ENCODE data around the gene NGF.
"Not testable (repeated sequence)": the region's sequence is repeated elsewhere in the genome, so short reads cannot be mapped to it uniquely, and the experiment has no call there.

The NGF gene

DNA sequence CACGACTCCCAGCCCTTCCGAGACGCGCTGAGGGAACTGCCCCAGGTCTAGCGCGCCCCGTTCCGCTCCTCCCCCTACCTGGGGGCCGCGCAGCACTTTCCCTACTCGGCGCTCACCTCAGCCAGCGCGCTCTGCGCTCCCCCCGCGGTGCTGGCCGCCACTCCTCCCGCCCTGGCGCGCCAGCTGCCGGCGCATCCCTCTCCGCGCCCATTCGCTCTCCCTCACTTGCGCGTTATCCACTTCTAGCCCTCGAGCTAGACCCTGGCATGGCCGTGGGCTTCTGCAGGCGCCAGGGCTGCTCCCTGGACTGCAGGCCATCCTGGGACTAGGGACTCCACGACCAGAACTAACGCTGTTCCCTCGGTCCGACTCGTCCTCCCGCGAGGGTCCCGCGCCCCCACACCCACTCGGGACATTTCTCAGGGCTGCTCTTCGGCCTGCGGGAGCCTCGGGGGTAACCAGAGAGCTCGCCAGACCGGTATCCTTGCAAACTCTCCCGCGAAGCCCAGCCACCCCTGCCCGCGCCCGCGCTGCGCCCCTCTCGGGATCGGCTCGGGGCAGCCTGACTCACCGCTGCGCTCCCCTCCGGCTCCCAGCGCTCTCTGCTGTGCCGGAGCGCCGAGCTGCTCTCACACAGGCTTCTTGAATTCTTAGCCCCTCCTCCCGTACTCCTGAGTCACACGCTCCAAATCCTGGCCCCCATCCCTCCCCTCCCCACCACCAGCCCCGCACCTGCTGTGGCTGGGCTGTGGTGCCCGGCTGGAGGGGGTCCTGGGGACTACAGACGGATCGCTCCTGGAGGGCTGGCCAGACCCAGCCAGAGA lies at the start of gene NGF:
NGF (minus strand) TSS at position 617 of the 824 bp plus-strand sequence. CDS start 51,454 bp downstream, outside the sequence.
- DNase-seq (ENCODE audit: low read depth in 1 of 2, low spot score in 1 of 2): no peak

DNA sequence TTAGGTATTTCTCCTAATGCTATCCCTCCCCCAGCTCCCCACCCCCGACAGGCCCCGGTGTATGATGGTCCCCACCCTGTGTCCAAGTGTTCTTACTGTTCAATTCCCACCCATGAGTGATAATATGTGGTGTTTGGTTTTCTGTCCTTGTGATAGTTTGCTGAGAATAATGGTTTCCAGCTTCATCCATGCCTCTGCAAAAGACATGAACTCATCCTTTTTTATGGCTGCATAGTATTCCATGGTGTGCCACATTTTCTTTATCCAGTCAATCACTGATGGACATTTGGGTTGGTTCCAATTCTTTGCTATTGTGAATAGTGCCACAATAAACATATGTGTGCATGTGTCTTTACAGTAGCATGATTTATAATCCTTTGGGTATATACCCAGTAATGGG lies 45.4 kb upstream of the NGF start:
- not testable (repeated sequence) for DNase-seq (ENCODE audit: low read depth in 1 of 2, low spot score in 1 of 2)

DNA sequence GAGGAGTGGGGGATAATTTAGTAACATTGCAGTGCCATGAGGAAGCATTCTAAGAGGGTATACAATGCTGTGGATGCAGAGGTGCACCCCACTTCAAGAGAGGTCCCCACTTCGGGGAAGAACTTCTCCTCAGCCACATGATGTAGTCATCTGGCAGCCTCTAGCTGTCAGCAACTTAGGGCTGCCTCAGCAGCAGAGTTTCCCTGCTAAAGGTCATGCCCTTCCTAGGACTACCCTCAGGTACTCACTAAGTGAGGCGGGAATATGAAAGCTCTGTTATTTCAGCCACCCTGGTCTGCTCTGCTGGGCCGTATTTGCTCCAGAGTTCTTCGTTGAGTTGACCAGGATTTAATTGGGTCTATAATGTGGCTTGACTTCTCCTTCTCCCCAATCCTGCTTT lies 41.9 kb upstream of the NGF start:
- DNase-seq (ENCODE audit: low read depth in 1 of 2, low spot score in 1 of 2): no peak

DNA sequence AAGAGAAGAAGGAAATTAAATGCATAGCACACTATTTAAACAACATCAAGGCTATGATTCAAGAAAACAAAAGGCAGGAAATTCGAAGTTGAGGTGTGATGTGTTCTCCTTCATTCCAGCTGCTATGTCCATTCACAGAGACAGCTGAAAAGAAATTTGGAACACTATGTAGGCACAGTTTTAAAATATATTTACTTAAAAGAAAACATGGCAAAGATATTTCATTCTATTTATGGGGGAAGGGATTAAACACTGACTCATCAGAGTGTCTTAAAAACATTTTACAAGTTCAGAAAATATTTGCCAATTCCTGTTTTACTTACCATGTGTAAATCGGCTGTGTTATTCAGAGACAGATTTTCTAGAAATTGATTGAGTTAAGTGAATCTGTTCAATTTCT lies 39.4 kb upstream of the NGF start:
- no peak for DNase-seq (ENCODE audit: low read depth in 1 of 2, low spot score in 1 of 2)

DNA sequence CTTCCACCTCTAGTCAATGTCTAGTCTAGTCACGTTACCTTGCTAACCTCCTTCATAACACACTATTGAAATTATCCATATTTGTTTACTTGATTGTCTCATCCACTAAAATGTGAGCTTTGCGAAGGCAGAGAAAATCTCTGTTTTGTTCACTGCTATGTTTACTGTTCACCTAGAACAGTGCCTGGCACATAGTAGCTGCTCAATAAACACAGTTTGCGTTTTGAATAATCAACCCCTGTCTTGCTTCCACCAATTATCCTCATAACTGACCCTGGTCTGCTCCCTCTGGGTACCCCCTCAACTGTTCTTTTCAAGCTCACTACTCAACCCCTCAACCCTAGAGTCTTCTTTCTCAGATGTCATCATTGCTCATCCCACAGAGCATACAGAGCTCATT lies 36.5 kb upstream of the NGF start:
- no peak for DNase-seq (ENCODE audit: low read depth in 1 of 2, low spot score in 1 of 2)

DNA sequence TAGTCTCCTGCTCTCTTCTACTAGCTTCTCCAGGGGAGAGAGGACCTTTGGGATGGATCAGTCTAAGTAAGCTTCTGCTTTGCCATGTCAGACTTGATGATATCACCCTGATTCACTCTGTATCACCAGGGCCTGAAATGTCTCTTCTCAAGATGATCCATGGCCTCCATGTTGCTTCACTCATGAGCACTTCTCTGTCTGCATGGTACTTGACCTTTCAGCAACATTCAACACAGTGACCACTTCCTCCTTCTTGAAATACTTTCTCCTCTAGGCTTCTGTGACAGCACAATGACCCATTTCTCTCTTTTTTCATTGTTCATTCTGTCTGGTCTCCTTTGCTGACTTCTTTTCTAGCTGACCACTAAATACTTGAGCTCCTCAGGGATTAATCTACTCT lies 35.3 kb upstream of the NGF start:
- DNase-seq (ENCODE audit: low read depth in 1 of 2, low spot score in 1 of 2): no peak

DNA sequence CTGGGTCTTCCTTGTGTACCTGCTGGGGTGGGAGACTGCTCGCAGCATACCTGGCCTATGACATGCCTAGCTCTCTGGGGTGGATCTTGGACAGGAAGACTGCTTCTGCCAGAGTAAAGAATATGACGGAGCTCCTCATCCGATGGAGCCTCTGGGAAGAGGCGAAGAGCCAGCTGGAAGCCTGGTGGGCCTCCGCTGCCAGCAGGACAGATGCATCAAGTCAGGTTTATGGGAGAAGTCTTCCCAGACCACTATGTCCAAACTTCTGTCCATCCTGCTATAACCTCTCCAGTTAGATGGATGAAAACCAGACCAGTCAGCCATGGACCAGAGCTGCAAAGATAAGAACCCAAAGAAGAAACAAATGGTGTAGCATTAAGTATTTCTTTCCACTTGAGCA lies 27.7 kb upstream of the NGF start:
- no peak for DNase-seq (ENCODE audit: low read depth in 1 of 2, low spot score in 1 of 2)

DNA sequence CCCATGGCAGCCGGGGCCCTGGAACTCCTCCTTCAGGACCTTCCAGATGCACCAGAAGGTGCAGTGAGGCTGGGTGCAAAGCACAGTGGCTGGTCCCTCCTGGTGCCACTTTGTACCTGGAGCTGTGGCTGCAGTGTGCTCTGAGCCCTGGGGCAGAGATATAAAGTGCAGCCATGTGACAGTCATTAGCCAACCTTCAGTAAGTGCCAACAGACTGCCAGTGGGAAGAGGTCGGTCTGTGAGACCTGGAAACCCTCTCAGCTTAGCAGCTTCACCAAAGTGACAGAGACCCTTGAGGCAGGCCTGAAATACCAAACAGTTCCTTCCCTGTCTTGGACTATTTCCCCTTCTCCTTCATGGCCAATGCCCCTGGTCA lies 26.7 kb upstream of the NGF start:
- DNase-seq (ENCODE audit: low read depth in 1 of 2, low spot score in 1 of 2): no peak

DNA sequence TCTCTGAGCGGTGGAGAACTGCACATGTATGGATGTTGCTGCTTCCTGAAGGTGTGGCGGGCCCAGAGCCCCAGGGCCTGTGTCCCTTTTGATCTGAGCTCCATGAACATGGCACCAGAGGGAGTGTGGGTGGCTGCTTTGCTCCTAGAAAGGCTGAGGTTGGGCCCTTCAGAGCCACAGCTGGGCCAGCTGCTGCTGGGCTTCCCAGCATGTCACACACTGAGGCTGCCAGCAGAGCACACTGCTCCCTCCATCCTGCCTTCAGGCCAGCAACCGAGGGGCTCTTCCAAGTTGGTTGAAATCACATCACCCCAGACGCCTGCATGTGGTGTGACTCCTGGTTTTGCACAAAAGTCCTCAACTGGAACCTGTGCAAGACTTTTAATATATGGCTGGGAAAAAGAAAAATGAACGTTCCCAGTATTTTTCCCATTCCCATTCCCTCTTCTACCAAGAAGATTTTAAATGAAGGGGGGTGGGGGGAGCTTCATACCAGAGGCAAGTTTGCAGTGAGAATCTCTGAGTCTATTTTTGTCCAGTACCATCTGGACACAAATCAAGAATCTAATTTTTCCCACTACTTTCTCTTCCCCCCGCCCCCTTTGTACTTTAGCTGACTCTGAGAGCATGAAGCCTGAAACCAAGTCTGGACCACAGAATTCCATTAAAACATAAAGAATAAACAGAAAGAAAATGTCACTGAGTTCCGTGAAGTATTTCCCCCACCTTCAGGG lies 26.2 kb upstream of the NGF start:
- DNase-seq (ENCODE audit: low read depth in 1 of 2, low spot score in 1 of 2): no peak

DNA sequence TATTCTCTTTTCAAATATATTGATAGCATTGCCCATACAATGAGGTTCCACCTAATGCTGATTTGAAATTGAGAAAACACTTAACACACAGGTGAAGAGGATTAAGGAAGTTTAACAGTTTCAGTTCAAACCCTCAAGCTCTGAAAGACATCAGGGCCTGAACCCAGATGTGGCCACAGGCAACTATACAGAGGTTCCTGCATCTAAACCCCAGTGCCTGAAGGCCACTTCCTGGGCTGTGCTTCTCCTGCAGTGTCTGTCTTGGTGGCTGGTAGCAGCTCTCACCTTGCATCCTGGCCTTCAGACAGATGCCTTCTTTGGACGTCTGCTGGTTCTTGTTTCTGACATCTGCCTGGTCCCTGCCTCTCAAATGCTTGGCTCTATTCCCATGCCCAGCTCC lies 25.1 kb upstream of the NGF start:
- no peak for DNase-seq (ENCODE audit: low read depth in 1 of 2, low spot score in 1 of 2)

DNA sequence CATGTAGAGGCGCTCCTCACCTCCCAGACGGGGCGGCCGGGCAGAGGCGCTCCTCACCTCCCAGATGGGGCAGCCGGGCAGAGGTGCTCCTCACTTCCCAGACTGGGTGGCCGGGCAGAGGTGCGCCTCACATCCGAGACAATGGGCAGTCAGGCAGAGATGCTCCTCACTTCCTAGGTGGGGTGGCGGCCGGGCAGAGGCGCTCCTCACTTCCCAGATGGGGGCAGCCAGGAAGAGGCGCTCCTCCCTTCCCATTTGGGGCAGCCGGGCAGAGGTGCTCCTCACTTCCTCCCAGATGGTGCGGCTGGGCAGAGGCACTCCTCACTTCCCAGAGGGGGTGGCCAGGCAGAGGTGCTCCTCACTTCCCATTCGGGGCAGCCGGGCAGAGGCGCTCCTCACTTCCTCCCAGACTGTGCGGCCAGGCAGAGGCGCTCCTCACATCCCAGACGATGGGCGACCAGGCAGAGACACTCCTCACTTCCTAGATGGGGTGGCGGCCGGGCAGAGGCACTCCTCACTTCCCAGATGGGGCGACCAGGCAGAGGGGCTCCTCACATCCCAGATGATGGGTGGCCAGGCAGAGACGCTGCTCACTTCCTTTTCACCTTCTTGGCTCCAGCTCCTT lies 22.6 kb upstream of the NGF start:
- not testable (repeated sequence) for DNase-seq (ENCODE audit: low read depth in 1 of 2, low spot score in 1 of 2)

DNA sequence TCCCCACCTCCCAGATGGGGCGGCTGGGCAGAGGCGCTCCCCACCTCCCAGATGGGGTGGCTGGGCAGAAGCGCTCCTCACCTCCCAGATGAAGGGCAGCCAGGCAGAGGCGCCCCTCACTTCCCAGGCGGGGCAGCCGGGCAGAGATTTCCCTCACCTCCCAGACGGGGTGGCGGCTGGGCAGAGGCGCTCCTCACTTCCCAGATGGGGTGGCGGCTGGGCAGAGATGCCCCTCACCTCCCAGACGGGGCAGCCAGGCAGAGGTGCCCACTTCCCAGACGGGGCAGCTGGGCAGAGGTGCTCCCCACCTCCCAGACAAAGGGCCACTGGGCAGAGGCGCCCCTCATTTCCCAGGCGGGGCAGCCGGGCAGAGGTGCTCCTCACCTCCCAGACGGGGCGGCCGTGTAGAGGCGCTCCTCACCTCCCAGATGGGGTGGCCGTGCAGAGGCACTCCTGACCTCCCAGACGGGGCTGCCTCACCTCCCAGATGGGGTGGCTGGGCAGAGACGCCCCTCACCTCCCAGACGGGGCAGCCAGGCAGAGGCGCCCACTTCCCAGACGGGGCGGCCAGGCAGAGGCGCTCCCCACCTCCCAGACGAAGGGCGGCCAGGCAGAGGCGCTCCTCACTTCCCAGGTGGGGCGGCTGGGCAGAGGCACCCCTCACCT lies 21.9 kb upstream of the NGF start:
- DNase-seq (ENCODE audit: low read depth in 1 of 2, low spot score in 1 of 2): not testable (repeated sequence)

DNA sequence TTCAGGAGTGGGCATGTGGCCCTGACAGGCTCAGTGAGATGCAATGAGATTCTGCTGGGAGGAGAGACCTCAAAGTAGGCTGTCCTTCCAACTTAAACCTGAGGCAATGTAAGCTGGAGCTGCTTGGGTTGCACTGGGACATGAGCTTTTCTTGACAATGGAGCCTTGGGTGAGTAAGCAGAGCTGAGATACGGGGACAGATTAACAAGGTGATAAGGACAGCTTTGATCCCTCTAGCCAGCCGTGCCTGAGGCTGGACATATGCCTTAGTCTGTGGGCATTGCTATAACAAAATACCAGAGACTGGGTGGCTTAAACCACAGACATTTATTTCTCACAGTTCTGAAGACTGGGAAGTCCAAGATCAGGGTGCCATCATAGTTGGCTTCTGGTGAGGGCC lies 18.3 kb upstream of the NGF start:
- no peak for DNase-seq (ENCODE audit: low read depth in 1 of 2, low spot score in 1 of 2)

DNA sequence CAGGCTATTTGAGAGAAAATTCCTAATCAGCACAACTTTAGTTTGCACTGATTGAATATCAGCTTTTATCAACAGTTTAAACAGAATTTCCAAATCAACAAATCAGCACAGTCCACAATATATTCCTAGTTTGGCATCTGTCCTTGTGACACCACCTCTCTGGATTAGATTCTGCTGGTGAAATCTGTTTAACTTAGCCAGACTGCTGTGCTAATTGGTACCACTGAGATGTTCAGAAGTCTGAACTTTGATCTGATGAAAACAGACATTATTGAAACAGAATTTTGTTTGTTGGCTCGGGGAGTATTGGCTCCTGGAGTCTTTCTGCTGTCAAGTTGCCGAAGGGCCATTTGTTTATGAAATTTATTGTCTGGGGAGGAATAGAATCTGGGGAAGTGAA lies 17.0 kb upstream of the NGF start:
- DNase-seq (ENCODE audit: low read depth in 1 of 2, low spot score in 1 of 2): no peak

DNA sequence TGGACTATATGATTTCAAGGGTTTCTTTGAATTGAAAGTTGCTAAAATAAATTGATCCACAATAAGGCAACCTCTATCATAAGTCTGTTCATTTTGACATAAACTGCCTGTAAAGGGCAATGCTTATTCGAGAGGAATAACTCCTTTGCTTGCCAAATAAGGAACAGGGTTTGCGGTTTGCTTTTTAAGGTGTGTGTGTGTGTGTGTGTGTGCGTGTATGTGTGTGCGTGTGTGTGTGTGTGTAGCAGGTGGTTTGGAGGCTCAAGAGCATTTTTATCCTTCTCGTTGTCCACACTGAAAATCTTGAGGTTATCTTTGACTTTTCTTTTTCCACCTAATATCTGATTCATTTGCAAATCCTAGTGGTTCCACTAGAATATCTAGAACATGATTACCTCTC lies 13.1 kb upstream of the NGF start:
- no peak for DNase-seq (ENCODE audit: low read depth in 1 of 2, low spot score in 1 of 2)

DNA sequence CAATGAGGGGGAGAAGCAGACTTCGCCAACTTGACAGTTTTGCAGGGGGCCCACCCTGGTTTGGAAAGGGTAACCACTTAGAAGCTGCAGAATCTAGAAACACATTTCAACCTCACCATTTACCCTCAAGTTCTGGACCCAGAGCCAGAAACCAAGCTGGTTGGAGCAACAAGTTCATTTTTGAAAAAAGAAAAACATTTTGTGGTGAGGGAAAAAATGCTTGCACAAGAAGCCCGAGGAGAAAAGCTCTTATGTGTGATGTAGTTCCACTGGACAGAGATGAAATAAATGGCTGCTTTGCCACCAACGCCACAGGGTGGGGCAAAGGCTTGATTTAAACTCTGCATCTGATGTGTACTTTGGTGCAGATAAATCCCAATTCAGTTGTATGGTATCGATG lies 10.6 kb upstream of the NGF start:
- no peak for DNase-seq (ENCODE audit: low read depth in 1 of 2, low spot score in 1 of 2)

DNA sequence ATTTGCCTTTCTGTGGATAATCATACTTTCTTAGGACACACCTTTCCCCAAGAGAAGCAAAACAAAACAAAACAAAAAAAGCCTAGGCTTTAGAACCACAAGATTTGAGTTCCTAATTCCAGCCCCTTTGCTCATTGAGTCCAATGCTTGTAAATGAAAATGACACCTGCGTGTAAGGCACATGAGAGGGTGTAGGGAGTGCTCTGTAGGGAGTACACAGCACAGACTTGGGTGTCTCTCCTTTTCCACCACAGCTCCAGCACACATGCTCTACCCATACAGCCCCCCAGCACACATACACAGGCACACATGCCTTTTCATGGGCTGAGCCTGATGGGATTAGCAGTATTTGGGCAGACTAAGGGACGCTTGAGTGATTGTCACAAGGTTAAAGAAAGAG lies 9.2 kb upstream of the NGF start:
- no peak for DNase-seq (ENCODE audit: low read depth in 1 of 2, low spot score in 1 of 2)

DNA sequence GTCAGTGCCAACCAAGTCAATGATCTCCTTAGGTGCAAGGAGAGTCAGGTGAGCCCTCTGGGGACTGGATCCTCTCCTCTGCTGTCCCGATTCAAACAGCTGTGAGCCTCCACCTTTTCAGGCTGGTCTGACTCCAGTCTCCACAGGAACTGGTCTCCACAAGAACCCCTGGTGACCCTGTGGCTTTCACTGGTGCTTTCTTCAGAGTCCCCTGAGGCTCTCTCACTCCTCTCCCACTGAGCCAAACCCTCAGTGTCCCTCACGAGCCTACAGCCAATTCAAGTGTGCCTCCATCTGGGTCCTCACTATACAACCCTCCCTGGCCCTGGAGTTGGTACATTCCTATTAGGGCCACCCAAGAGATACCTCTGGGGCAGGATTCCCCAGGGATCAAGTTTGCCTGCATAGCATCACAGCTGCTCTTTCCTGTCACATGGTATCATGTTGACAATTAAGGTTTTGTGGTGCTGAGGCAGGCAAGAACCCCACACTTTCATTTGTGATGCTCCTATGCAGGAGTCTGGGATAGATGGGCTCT lies 5.2 kb upstream of the NGF start:
- no peak for DNase-seq (ENCODE audit: low read depth in 1 of 2, low spot score in 1 of 2)

DNA sequence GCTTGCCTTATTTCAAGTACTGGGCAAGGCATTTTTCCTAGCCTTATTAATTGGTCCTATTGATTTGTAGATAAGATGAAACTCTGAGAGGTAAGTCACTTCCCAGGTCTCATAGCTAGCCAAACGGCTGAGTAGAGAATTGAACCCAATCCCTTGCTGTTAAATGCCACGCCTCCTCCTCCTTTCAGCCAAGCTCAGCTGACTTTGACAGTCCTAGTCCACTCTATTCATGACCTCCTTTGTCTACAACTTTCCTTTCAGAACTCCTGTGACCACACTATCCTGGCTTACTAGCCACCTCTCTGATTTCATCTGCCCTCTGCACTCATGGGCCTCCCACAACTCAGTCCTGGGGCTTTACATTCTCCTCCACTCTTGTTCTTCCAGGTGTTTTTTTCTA lies 3.9 kb upstream of the NGF start:
- no peak for DNase-seq (ENCODE audit: low read depth in 1 of 2, low spot score in 1 of 2)

DNA sequence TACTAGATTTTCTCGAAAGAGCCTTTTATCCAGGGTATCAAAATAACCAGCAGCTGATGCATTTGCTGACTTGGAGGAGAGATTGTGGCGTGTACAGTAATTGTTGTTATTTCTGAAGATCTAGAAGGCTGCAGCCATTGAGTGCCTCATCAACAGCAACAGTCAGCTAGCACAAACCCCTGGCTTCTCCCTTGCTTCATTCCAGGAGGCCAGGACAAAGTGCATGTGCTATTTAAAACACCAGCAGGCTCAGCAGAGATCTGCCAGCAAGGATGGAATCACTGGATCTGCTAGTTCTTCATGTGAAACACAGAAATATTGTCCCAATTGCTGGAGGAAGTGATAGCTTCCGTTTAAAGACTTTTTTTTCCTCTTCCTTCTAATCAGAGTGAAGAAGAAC lies 2.8 kb upstream of the NGF start:
- DNase-seq (ENCODE audit: low read depth in 1 of 2, low spot score in 1 of 2): no peak

DNA sequence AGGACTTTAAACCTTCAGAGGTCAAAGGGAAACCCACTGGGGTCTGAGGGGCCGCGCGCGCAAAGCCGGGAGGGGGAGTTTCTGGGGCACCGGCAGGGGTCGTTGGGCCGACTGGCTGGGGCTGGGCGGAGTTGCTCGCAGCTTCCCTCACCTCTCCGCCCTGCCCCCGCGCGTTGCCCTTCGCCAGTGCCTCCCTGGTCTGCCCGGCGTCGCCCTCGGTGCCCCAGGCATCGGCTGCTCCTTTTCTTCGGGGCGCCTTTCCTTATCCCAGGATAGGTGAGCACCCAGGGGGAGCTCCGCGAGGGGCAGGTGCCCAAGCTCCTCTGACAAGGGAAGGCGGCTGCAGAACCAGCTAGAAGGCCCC lies 390 bp upstream of the NGF start:
- no peak for DNase-seq (ENCODE audit: low read depth in 1 of 2, low spot score in 1 of 2)

DNA sequence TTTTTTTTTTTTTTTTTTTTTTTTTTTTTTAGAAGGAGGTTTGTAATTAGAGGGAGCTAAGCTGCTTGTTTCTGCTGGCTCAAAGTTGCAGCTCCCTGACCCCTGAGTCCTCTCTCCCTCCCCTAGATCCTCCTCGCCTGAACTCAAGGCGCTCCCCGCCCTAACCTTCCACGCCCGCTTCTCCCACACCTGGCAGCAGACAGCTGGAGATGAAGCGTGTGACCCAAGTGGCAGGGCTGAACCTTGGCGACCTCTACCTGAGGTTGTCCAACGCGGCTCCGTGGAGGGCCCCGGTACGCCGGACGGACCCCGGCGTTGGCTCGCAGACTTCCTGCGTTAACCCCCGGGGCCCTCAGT lies 795 bp downstream of the NGF start:
- DNase-seq (ENCODE audit: low read depth in 1 of 2, low spot score in 1 of 2): no peak
